ENCODE results near the gene KIAA2012. TPM values are rescaled to one million over a fixed set of nuclear protein-coding genes. Genes with fewer than 3 reads are reported as not detected.

Gene KIAA2012
- total and polyA plus RNA-seq, 2 of the 4 experiments (the other 2 are of a cell fraction): under 0.01 to 0.09 TPM

GRCh38 chr2:202152104-202152715, 79.2 kb downstream of the KIAA2012 start:
- Histone ChIP-seq H4K91ac (ENCODE audit: insufficient read depth, low read depth, low read length) (no peak overlapping the region; the same call in 1 of the 2 replicates), H3K14ac (replicated peaks; ENCODE audit: low read depth, low read length) (0 out of 2 replicates have a peak overlapping the region, but pooled peaks have one; percentile 13), H3K23ac (ENCODE audit: low read depth, low read length) (no peak overlapping the region; the same call in 1 of the 2 replicates), H3K56ac (ENCODE audit: extremely low read depth, insufficient read depth, low read length) (no peak overlapping the region), H3K9me1 (ENCODE audit: insufficient read depth, low read length) (peaks cover 10% of the 10 kb centered on the region; the same call in 1 of the 2 replicates), H3K36me3 (ENCODE audit: control insufficient read depth, insufficient read depth, low read length) (no peaks in the 10 kb centered on the region), H2AK5ac (ENCODE audit: low read depth, low read length) (no peak overlapping the region), H2AK9ac (replicated peaks; ENCODE audit: low read depth, low read length, poor library complexity) (no peak overlapping the region), H3K4me1 (ENCODE audit: control insufficient read depth, insufficient read depth, low read length) (peaks cover 25% of the 10 kb centered on the region), H3K18ac (ENCODE audit: low read depth, low read length) (peak overlapping the region; percentile 32; the same call in 1 of the 2 replicates), H3K79me1 (ENCODE audit: low read depth in 1 of 2, low read length in 2 of 2) (no peaks in the 10 kb centered on the region), H2BK20ac (ENCODE audit: low read depth, low read length) (no peak overlapping the region), H4K8ac (ENCODE audit: low read depth in 2 of 2, low read length in 2 of 2) (no peak overlapping the region; a peak in 1 of 4 replicates), H3K27me3 (ENCODE audit: control insufficient read depth, insufficient read depth, low read length) (no peaks in the 10 kb centered on the region), H3K9ac (ENCODE audit: low read depth, low read length) (no peak overlapping the region), H2BK5ac (ENCODE audit: low read depth, low read length, poor library complexity, severe bottlenecking) (peak overlapping the region; percentile 3), H3K9me3 (ENCODE audit: control insufficient read depth, insufficient read depth, low read length) (no peaks in the 10 kb centered on the region), H2AFZ (replicated peaks; ENCODE audit: low read length, poor library complexity) (no peak overlapping the region), H4K20me1 (ENCODE audit: insufficient read depth, low read length) (no peaks in the 10 kb centered on the region), H2BK120ac (ENCODE audit: low read depth, low read length) (no peak overlapping the region), H3K4me3 (ENCODE audit: insufficient read depth, low read depth, low read length) (no peak overlapping the region), H4K5ac (ENCODE audit: low read depth, low read length) (peak overlapping the region; percentile 35; the same call in 1 of the 2 replicates), H3K4me2 (ENCODE audit: low read depth, low read length) (peak overlapping the region; percentile 11; the same call in 1 of the 2 replicates), H2BK15ac (ENCODE audit: low read depth, low read length) (peak overlapping the region; percentile 66; the same call in 2 of the 3 replicates), H3K4ac (ENCODE audit: low read depth, low read length) (no peak overlapping the region; the same call in 1 of the 2 replicates), H3K27ac (ENCODE audit: insufficient read depth, low read length) (no peak overlapping the region)
- CTCF ChIA-PET: no interaction called here
- intact Hi-C loops (cut with micrococcal nuclease): no loop called here
- 100% methylated on average over 1 of the region's 5 CpGs; no CpG with 5 or more reads in 1 of the 2 experiments for WGBS, 2 experiments (ENCODE audit: extremely low coverage in 2 of 2, insufficient read length in 1 of 2)
- no TSS peak for BruUV-seq (replicated peaks)
- dilution Hi-C loops (cut with HindIII; ENCODE audit: low sequenced_read_pairs, unreplicated experiment): no loop called here
- POLR2A ChIA-PET (ENCODE audit: unreplicated experiment): no interaction called here
- peak; percentile 67 for DNase-seq
- ATAC-seq (ENCODE audit: low read depth): no peak
- in situ Hi-C loops (cut with MboI; ENCODE audit: low sequenced_read_pairs): no loop called here
- TF ChIP-seq CHD1 (IDR thresholded peaks at IDR 0.05; ENCODE audit: low read depth, low read length) (no peak), ELK1 (IDR thresholded peaks at IDR 0.05; ENCODE audit: borderline replicate concordance, low read depth, low read length) (no peak), POLR2A (IDR thresholded peaks at IDR 0.05; ENCODE audit: low read depth, low read length) (no peak), FOS (IDR thresholded peaks at IDR 0.05; ENCODE audit: low read depth, low read length) (0 out of 2 replicates have a peak, but pooled peaks have one; percentile 6), RAD21 (IDR thresholded peaks at IDR 0.05; ENCODE audit: low read length) (no peak)

Measured in IMR-90 (cell line).